Neural cell (in vitro differentiated cells): ENCODE measurements around the gene OR13C8. TPM values are rescaled to one million over a fixed set of nuclear protein-coding genes. Genes with fewer than 3 reads are reported as not detected.

Experiments
- H2AFZ ChIP-seq: fragments of 200-600, 300-800 bp; sonication (generic), shearing (Covaris generic); 2 replicates; pipeline ENCODE4 v1.6.0; 2014; ENCODE audit warnings: low read depth, mild to moderate bottlenecking, antibody characterized with exemption, low read length, moderate library complexity
- H3F3A ChIP-seq: fragments of 200-600 bp; shearing (Covaris generic); 2 replicates; pipeline ENCODE4 v1.6.1; 2016; ENCODE audit warnings: mild to moderate bottlenecking, moderate library complexity, mixed read lengths, antibody characterized with exemption, low read length; ENCODE audit not compliant: insufficient read depth, poor library complexity, severe bottlenecking
- H3K27ac ChIP-seq: fragments of 200-600, 300-800 bp; sonication (generic), shearing (Covaris generic); 2 replicates; pipeline ENCODE4 v1.5.1; 2014; ENCODE audit warnings: mild to moderate bottlenecking, low read length, moderate library complexity
- H3K27me3 ChIP-seq: fragments of 300-800, 200-600 bp; sonication (generic), shearing (Covaris generic); 2 replicates; pipeline ENCODE4 v1.6.0; 2014; ENCODE audit warnings: mild to moderate bottlenecking, low read depth, low read length, moderate library complexity; ENCODE audit not compliant: insufficient read depth
- H3K36me3 ChIP-seq: fragments of 300-800, 200-600 bp; sonication (generic), shearing (Covaris generic); 2 replicates; pipeline ENCODE4 v1.5.1; 2014; ENCODE audit warnings: mild to moderate bottlenecking, antibody characterized with exemption, low read length, moderate library complexity; ENCODE audit not compliant: insufficient read depth
- H3K4me2 ChIP-seq: fragments of 300-800, 200-600 bp; sonication (generic), shearing (Covaris generic); 2 replicates; pipeline ENCODE4 v1.6.0; 2014; ENCODE audit warnings: mild to moderate bottlenecking, low read length
- H3K4me3 ChIP-seq: fragments of 300-800, 200-600 bp; sonication (generic), shearing (Covaris generic); 2 replicates; pipeline ENCODE4 v1.5.1; 2014; ENCODE audit warnings: mild to moderate bottlenecking, low read length, moderate library complexity
- H3K79me2 ChIP-seq: fragments of 200-600 bp; shearing (Covaris generic); replicated peaks from 2 replicates; pipeline ENCODE4 v1.6.0; 2014; ENCODE audit warnings: mild to moderate bottlenecking, low read length, moderate library complexity; ENCODE audit not compliant: insufficient read depth
- H3K9ac ChIP-seq: fragments of 300-800, 200-600 bp; sonication (generic), shearing (Covaris generic); 2 replicates; pipeline ENCODE4 v1.6.1; 2016; ENCODE audit warnings: mild to moderate bottlenecking, low read length, mixed read lengths
- H3K9me2 ChIP-seq: fragments of 200-600 bp; shearing (Covaris generic); 2 replicates; pipeline ENCODE4 v1.6.1; 2016; ENCODE audit warnings: mild to moderate bottlenecking, low read length, mixed read lengths; ENCODE audit not compliant: insufficient read depth
- H3K9me3 ChIP-seq: fragments of 200-600, 300-800 bp; sonication (generic), shearing (Covaris generic); 2 replicates; pipeline ENCODE4 v1.6.1; 2016; ENCODE audit warnings: mild to moderate bottlenecking, mixed run types, low read length, moderate library complexity, mixed read lengths
- H4K20me1 ChIP-seq: fragments of 200-600 bp; shearing (Covaris generic); 2 replicates; pipeline ENCODE4 v1.6.1; 2016; ENCODE audit warnings: mild to moderate bottlenecking, mixed run types; ENCODE audit not compliant: insufficient read depth
- CTCF ChIP-seq: fragments of 450-650 bp; IDR thresholded peaks from 2 replicates; pipeline ENCODE4 v1.5.1; 2014; ENCODE audit warnings: antibody characterized with exemption, mild to moderate bottlenecking, moderate library complexity; ENCODE audit not compliant: poor library complexity, severe bottlenecking
- EP300 ChIP-seq: fragments of 450-650 bp; conservative IDR thresholded peaks from 2 replicates; pipeline ENCODE4 v1.6.1; 2014; ENCODE audit warnings: antibody characterized with exemption, mild to moderate bottlenecking, moderate library complexity; ENCODE audit not compliant: poor library complexity, severe bottlenecking
- EZH2 ChIP-seq: fragments of 200-600, 300-800 bp; shearing (Covaris generic), sonication (generic); IDR thresholded peaks from 2 replicates; pipeline ENCODE4 v1.6.1; 2014; ENCODE audit warnings: antibody characterized with exemption, low read length, borderline replicate concordance, mild to moderate bottlenecking; ENCODE audit not compliant: insufficient read depth, poor library complexity, severe bottlenecking
- MXI1 ChIP-seq: fragments of 450-650 bp; conservative IDR thresholded peaks from 2 replicates; pipeline ENCODE4 v1.6.1; 2014; ENCODE audit warnings: antibody characterized with exemption, mild to moderate bottlenecking; ENCODE audit not compliant: poor library complexity, severe bottlenecking
- POLR2AphosphoS5 ChIP-seq: IDR thresholded peaks from 2 replicates; pipeline ENCODE4 v1.6.1; 2012
- RAD21 ChIP-seq: fragments of 450-650 bp; conservative IDR thresholded peaks from 2 replicates; pipeline ENCODE4 v1.6.1; 2014; ENCODE audit warnings: antibody characterized with exemption, mild to moderate bottlenecking, moderate library complexity
- REST ChIP-seq: IDR thresholded peaks from 2 replicates; pipeline ENCODE4 v1.6.1; 2012; ENCODE audit warnings: borderline replicate concordance
- SMC3 ChIP-seq: fragments of 450-650 bp; conservative IDR thresholded peaks from 2 replicates; pipeline ENCODE4 v1.6.1; 2014; ENCODE audit warnings: antibody characterized with exemption, mild to moderate bottlenecking, moderate library complexity; ENCODE audit not compliant: poor library complexity
- TAF1 ChIP-seq: IDR thresholded peaks from 2 replicates; pipeline ENCODE4 v1.6.1; 2012; ENCODE audit warnings: low read depth
- polyA plus RNA-seq: library from polyadenylated mRNA; depleted of rRNA; stranded (reverse); fragments of >200 nt; gene quantifications from 2 replicates; pipeline ENCODE4 v1.2.3, GENCODE V29; 2014

OR13C8 gene
- polyA plus RNA-seq, 1 donor from 2014 or later, result not detected

- TF ChIP-seq MXI1, result no peak
- no peak for TF ChIP-seq EP300
- no peak for TF ChIP-seq TAF1
- no peak for TF ChIP-seq SMC3
- no peak for TF ChIP-seq EZH2
- TF ChIP-seq REST, result no peak
- no peak for TF ChIP-seq POLR2AphosphoS5
- TF ChIP-seq CTCF, result no peak
- TF ChIP-seq RAD21, result no peak
Measured at GRCh38 chr9:104539275-104539674, 29.7 kb upstream of the OR13C8 start.

GRCh38 chr9:104544644-104545043, 24.3 kb upstream of the OR13C8 start:
- H3K27me3 ChIP-seq, result no peaks in the 10 kb centered on the region
- H3K79me2 ChIP-seq, result no peaks in the 10 kb centered on the region
- no peak overlapping the region for H2AFZ ChIP-seq
- H3K4me2 ChIP-seq, result no peak overlapping the region
- H4K20me1 ChIP-seq, result no peaks in the 10 kb centered on the region
- H3K4me3 ChIP-seq, result no peak overlapping the region
- no peak for TF ChIP-seq EZH2
- no peak for TF ChIP-seq RAD21
- TF ChIP-seq CTCF, result no peak
- no peak for TF ChIP-seq MXI1
- no peak for TF ChIP-seq TAF1
- no peak for TF ChIP-seq REST
- no peak for TF ChIP-seq EP300
- TF ChIP-seq SMC3, result no peak
- TF ChIP-seq POLR2AphosphoS5, result no peak
- H3K9me3 ChIP-seq, result no peaks in the 10 kb centered on the region
- H3K9me2 ChIP-seq, result no peaks in the 10 kb centered on the region
- no peaks in the 10 kb centered on the region for H3F3A ChIP-seq
- no peaks in the 10 kb centered on the region for H3K36me3 ChIP-seq
- H3K9ac ChIP-seq, result no peak overlapping the region
- H3K27ac ChIP-seq, result no peak overlapping the region

More at GRCh38 chr9:104539275-104539674, 29.7 kb upstream of the OR13C8 start:
- no peak overlapping the region for H3K27ac ChIP-seq
- H3K9ac ChIP-seq, result no peak overlapping the region
- H3K9me3 ChIP-seq, result no peaks in the 10 kb centered on the region
- no peaks in the 10 kb centered on the region for H4K20me1 ChIP-seq
- no peaks in the 10 kb centered on the region for H3F3A ChIP-seq
- H2AFZ ChIP-seq, result no peak overlapping the region
- no peaks in the 10 kb centered on the region for H3K27me3 ChIP-seq
- H3K79me2 ChIP-seq, result no peaks in the 10 kb centered on the region
- H3K9me2 ChIP-seq, result no peaks in the 10 kb centered on the region
- no peaks in the 10 kb centered on the region for H3K36me3 ChIP-seq
- H3K4me2 ChIP-seq, result no peak overlapping the region
- no peak overlapping the region for H3K4me3 ChIP-seq
